Measurements from ENCODE around the gene PHOX2A.

DNA sequence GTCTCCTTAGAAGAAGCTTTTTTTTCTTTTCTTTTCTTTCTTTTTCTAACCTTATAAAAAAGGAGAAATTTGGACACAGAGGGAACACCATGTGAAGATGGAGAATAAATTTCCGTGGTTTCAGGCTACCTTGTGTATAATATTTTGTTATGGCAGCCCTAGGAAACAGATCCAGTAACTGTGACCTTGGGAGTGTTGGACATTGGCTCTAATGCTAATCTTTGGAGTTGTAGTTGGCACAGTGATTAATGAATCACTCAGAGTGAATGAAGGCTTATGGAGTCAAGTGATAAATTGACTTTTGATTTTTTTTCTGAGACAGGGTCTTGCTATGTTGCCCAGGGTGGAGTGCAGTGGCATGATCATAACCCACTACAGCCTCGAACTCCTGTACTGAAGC lies 15.5 kb upstream of the PHOX2A start:
- TF ChIP-seq, protein P1, sequence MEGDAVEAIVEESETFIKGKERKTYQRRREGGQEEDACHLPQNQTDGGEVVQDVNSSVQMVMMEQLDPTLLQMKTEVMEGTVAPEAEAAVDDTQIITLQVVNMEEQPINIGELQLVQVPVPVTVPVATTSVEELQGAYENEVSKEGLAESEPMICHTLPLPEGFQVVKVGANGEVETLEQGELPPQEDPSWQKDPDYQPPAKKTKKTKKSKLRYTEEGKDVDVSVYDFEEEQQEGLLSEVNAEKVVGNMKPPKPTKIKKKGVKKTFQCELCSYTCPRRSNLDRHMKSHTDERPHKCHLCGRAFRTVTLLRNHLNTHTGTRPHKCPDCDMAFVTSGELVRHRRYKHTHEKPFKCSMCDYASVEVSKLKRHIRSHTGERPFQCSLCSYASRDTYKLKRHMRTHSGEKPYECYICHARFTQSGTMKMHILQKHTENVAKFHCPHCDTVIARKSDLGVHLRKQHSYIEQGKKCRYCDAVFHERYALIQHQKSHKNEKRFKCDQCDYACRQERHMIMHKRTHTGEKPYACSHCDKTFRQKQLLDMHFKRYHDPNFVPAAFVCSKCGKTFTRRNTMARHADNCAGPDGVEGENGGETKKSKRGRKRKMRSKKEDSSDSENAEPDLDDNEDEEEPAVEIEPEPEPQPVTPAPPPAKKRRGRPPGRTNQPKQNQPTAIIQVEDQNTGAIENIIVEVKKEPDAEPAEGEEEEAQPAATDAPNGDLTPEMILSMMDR (conservative IDR thresholded peaks at IDR 0.05; ENCODE audit: low read depth, low read length), result no peak
- TF ChIP-seq EZH2 (IDR thresholded peaks at IDR 0.05; ENCODE audit: borderline replicate concordance, low read depth, low read length, poor library complexity, severe bottlenecking), result no peak

All from A673 (cell line).